RWPE1 (cell line): ENCODE measurements around the gene VPREB1.
"Not testable (repeated sequence)": the region's sequence is repeated elsewhere in the genome, so short reads cannot be mapped to it uniquely, and the experiment has no call there.

ENCODE experiments used
- CTCF ChIA-PET: fragments of 350-600 bp; sonication (Branson Sonifier 250); formaldehyde crosslinking; extraction: SDS; loops from one replicate; lab custom pipeline; 2021; lab: Yijun Ruan, JAX
- POLR2A ChIA-PET: fragments of 400-600 bp; formaldehyde crosslinking; extraction: SDS; loops from one replicate; lab custom pipeline; 2020; ENCODE audit warnings: antibody characterized with exemption; ENCODE audit not compliant: low non-redundant PET; lab: Yijun Ruan, JAX
- DNase-seq: peaks from one replicate; pipeline ENCODE4 v3.0.0; 2012; ENCODE audit warnings: low spot score
- H3K27ac ChIP-seq: fragments of 450-650 bp; 2 replicates; pipeline ENCODE4 v1.5.1; 2017

The VPREB1 gene

GRCh38 chr22:22270036-22270676, 25.6 kb downstream of the VPREB1 start:
- POLR2A ChIA-PET, CTCF ChIA-PET, DNase-seq: not testable (repeated sequence)
- H3K27ac ChIP-seq: peak overlapping the region; percentile 69

- CTCF ChIA-PET, DNase-seq, POLR2A ChIA-PET, H3K27ac ChIP-seq: not testable (repeated sequence)
These were observed 32.8 kb downstream of the VPREB1 start for GRCh38 chr22:22277423-22277822.

- DNase-seq, POLR2A ChIA-PET, CTCF ChIA-PET, H3K27ac ChIP-seq: not testable (repeated sequence)
These were observed 40.6 kb downstream of the VPREB1 start for GRCh38 chr22:22284962-22285756.

- DNase-seq, H3K27ac ChIP-seq, POLR2A ChIA-PET, CTCF ChIA-PET: not testable (repeated sequence)
These were observed 42.0 kb downstream of the VPREB1 start for GRCh38 chr22:22286390-22287105.

DNA sequence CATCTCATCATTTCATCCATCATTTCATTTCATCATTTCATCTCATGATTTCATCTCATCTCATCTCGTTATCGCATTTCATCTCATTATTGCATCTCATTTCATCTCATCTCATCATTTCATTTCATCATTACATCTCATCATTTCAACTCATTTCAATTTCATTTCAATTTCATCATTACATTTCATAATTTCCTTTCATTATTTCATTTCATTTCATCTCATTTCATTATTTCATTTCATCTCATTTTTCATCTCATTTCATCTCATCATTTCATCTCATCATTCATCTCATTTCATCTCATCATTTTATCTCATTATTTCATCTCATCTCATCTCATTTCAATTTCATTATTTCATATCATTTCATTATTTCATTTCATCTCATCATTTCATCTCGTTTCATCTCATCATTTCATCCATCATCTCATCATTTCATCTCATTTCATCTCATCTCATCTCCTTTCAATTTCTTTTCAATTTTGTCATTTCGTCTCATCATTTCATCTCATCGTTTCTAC, 42.6 kb downstream of the VPREB1 start:
- DNase-seq, POLR2A ChIA-PET, H3K27ac ChIP-seq, CTCF ChIA-PET: not testable (repeated sequence)

GRCh38 chr22:22289666-22290065, 45.1 kb downstream of the VPREB1 start:
- CTCF ChIA-PET, DNase-seq, H3K27ac ChIP-seq, POLR2A ChIA-PET: not testable (repeated sequence)

DNA sequence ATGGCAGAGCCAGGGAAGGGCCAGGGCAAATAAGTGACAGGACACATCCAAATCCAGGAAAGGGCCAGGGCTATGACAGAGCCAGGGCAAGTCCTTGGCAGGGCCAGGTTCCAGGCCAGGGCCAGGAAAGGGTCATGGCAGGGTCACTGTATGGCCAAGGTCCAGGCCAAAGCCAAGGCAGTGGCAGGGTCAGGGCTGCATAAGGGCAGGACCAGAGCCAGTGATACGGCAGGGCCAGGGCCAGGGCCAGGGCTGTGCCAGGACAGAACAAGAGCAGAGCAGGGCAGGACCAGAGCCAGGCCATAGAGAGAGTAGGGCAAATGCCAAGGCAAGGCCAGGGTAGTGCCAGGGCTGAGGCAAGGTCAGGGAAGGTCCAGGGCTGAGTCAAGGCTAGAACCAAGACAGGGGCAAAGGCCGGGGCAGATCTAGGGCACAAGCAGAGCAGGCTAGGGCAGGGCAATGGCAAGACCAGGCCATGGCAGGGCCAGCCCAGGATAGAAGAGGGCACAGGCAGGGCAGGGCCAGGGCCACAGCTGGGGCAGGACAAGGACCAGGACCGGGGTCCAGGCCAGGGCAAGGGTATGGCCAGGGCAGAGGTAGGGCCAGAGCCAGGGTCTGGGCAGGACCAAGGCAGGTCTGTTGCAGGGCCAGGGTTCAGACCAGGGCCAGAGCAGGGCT, 46.7 kb downstream of the VPREB1 start:
- CTCF ChIA-PET, DNase-seq, H3K27ac ChIP-seq, POLR2A ChIA-PET: not testable (repeated sequence)

DNA sequence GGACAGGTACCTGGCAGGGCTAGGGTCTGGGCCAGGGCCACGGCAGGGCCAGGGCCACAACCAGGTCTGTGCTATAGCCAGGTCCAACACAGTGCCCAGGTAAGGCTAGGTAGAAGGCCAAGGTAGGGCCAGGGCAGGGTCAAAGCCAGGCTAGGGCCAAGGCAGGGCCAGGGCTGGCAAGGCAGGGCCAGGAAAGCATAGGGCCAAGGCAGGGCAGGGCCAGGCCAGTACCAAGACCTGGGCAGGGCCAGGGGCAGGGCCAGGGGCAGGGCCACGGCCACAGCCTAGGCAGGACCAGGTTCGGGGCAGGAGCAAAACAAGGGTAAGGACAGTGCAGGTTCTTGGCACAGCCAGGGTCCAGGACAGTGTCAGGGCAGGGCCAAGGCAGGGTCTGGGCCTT, 48.1 kb downstream of the VPREB1 start:
- DNase-seq, POLR2A ChIA-PET, H3K27ac ChIP-seq, CTCF ChIA-PET: not testable (repeated sequence)

GRCh38 chr22:22293436-22293835, 48.9 kb downstream of the VPREB1 start:
- DNase-seq, H3K27ac ChIP-seq, POLR2A ChIA-PET, CTCF ChIA-PET: not testable (repeated sequence)

GRCh38 chr22:22294641-22295040, 50.1 kb downstream of the VPREB1 start:
- DNase-seq, POLR2A ChIA-PET, H3K27ac ChIP-seq, CTCF ChIA-PET: not testable (repeated sequence)
